OCI-LY7 (cell line): ENCODE measurements around the gene SARS2.

Experiments
- EZH2phosphoT487 ChIP-seq: fragments of 200-600 bp; sonication (generic); IDR thresholded peaks from 2 replicates; pipeline ENCODE4 v1.6.1; 2018; ENCODE audit warnings: low read depth, borderline replicate concordance, mild to moderate bottlenecking, mixed run types, antibody characterized with exemption, low read length, moderate library complexity, mixed read lengths
- TF ChIP-seq, protein P1 (sequence below): fragments of 200-600 bp; sonication (generic); conservative IDR thresholded peaks from 2 replicates; pipeline ENCODE4 v1.5.1; 2014; ENCODE audit warnings: mild to moderate bottlenecking, antibody characterized with exemption, low read length, moderate library complexity, mixed read lengths

DNA sequence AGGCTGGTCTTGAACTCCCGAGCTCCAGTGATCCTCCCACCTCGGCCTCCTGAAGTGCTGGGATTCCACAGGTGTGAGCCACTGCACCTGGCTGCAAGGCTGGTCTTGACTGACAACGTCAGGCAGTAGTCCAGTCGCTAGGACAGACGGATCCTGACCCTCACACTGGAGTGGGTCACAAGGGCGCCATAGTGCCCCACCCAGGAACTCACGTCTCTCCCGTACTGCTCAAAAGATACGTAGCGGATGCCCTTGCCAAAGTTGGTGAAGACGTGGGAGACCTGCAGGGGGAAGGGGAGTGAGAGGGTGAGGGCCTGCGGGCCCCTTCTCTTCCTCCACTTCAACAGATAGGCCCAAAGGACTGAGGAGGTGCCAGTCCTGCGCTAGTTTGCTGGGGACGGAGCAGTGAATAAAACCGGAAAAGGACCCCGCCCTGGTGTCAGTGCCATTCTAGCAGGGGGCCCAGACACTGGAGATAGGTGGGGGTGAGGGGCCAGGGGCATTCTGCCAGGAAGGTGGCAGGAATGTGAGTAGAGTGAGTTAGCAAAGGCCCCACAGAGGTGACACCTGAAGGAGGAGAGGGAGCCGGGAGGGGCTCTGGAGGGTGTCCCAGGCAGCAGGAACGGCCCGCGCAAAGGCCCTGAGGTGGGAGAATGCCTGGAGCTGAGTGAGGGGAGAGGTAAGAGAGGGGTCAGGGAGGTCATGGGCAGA lies 12.1 kb upstream of the SARS2 start:
- TF ChIP-seq, protein P1, sequence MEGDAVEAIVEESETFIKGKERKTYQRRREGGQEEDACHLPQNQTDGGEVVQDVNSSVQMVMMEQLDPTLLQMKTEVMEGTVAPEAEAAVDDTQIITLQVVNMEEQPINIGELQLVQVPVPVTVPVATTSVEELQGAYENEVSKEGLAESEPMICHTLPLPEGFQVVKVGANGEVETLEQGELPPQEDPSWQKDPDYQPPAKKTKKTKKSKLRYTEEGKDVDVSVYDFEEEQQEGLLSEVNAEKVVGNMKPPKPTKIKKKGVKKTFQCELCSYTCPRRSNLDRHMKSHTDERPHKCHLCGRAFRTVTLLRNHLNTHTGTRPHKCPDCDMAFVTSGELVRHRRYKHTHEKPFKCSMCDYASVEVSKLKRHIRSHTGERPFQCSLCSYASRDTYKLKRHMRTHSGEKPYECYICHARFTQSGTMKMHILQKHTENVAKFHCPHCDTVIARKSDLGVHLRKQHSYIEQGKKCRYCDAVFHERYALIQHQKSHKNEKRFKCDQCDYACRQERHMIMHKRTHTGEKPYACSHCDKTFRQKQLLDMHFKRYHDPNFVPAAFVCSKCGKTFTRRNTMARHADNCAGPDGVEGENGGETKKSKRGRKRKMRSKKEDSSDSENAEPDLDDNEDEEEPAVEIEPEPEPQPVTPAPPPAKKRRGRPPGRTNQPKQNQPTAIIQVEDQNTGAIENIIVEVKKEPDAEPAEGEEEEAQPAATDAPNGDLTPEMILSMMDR, result no peak
- TF ChIP-seq EZH2phosphoT487, result no peak
